HG03060 (cell line): ENCODE measurements around the gene WRAP73.
A peak's percentile ranks its signal among the peaks of the same experiment; 100 is the strongest.
"Not testable (repeated sequence)": the region's sequence is repeated elsewhere in the genome, so short reads cannot be mapped to it uniquely, and the experiment has no call there.

Experiments used
- ATAC-seq: cut with Tn5 transposase; IDR thresholded peaks from one replicate; pipeline ENCODE4 v1.9.1; 2021; ENCODE audit warnings: low read depth, moderate number of reproducible peaks; ENCODE audit not compliant: unreplicated experiment

WRAP73 gene

DNA sequence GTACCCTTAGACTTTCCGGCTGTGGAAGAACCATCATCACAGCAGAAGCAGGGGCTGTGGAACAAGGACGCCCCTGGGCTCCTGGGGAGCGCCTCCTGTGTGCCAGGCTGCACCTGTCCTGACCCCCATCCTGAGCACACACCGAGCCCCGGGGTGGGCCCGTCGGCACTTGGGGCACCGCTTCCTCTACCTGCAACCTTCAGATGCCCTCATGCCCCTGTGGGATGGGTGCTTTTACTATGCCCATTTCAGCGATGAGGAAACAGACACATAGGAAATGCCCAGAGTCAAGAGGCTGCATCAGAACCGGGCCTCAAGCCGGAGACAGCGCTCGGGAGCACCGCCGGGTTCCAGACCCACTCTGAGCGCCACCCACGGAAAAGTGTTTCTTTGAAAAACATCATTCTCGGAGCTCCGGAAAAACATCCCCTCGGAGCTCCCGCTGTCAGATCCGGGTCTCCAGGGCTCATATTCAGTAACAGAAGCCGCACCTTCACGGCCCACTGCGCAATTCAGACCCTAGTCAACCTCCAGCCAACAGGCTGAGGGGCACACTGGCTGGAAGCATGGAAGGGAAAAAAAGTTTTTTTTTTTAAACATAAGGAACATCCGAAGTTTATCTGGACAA lies 17.1 kb downstream of the WRAP73 start:
- ATAC-seq: no peak

DNA sequence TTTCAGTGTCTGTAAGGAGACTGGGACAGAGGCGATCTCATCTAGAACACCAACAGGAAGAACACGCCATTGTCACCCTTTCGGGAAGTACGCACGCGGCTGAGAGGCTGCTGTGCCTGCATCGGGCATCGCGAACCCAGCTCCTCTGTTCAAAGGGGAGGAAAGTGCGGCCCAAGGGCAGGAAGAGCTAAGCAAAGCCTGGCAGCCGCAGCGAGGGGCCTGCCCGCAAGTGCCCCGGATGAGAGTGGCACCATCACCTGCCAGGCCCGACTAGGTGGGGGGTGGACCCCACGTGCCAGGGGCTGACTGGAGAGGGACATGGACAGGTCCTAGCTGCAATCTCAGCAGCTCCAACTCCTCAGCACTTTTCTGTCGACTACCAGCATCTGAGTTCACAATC lies 17.6 kb downstream of the WRAP73 start:
- no peak for ATAC-seq

DNA sequence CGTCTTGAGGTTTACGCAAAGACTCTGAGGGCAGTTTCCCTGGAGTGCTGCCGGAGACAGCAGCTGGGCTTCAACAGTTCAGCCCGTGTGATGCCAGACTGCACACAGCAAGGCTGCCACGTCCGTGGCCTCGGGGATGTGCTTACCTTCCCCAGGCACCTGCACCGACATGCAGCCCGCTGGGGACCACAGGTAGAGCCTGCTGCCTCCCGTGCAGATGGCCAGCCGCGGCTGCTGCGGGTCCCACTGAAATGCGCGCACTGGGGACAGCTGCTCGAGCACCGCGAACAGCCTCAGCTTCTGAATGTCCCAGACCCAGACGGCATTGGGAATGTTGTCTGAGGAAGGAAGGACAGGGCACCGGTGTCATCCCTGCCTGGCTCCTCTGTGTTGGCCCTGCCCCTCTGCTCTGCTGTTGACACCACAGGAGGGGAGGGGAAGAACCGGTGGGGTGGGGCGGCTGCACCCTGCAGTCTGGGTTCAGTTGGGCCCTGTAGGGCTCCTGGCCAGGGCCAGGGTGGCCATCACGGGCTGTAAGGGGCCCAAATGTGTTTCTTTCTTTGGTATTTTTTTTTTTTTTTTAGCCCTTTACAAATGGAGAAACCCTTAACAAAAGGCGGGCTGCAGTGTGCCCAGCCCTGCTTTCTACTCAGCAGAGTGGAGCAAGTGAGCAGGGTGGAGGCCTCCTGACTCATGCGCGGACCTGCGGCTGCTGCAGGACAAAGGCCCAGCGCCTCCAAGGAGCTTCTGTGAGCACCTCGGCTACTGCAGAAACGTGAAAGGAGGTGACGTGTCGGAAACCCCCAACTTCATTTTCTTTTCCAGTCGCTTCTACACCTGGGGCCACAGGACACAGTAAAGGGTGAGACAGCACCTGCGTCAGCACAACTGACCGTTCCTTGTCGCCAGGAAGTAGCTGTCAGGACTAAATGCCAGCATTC lies 18.3 kb downstream of the WRAP73 start:
- ATAC-seq: no peak

DNA sequence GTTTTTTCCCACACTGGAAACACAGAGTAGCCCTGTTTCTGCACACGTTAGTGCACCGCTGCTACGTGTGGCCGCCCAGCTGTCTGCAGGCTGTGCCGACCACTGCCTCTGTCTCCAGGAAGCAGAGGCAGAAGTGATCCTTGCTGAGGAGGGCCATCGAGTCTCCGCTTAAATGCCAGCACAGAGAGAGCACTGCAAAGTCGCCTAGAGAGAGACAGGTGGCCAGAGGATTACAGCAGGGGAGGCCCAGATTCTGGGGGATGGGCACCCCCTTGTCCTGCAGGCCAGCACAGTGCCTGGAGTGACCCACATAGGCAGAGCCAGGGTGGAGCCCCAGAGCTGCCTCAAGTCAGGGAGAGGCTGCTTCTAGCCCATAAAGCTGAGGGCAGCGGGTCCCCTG lies 19.0 kb downstream of the WRAP73 start:
- no peak for ATAC-seq

DNA sequence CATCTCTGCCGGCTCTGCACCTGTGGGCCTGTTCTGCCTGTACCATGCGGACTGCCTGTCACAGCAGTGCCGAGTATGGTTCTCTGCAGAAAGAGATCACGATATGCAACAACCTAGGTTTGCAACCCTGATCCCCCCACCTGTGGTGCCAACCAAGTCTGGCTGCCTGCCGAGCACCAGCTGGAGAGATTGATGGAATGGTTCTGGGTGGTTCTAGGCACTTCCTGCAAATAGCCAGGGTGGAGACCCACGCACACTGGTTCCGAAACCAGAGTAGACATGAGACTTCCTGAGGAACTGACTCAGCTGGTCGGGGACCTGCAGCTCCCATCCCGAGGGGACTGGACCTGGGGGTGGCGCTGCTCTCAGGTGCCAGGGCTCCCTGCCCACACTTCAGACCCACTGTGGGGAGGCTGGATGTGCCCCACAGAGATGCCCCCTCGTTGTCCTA lies 19.7 kb downstream of the WRAP73 start:
- ATAC-seq: no peak

DNA sequence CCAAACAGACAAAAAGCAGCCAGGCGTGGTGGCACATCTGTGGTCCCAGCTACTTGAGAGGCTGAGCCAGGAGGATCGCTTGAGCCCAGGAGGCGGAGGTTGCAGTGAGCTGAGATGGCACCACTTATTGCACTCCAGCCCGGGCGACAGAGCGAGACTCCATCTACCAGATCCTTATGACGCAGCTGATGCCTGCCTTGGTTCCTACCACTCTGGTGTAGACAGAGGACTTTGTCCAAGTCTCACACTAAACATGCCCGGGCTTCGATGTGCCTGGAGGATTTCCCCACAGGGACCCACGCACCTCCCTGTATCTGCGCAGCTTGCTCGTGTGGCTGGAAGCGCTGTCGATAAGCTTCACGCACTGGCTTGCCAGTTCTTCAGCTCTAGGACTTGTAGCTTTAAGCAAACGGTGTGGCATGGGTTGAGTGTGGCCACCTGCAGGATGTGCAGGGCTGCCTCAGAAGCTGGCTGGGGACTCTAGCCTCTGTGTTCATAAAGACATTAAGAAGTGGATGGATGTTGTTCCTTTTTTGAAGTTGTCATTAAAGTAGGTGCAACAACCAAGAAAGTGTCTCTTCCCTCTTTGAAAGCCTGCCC lies 20.2 kb downstream of the WRAP73 start:
- ATAC-seq: no peak

DNA sequence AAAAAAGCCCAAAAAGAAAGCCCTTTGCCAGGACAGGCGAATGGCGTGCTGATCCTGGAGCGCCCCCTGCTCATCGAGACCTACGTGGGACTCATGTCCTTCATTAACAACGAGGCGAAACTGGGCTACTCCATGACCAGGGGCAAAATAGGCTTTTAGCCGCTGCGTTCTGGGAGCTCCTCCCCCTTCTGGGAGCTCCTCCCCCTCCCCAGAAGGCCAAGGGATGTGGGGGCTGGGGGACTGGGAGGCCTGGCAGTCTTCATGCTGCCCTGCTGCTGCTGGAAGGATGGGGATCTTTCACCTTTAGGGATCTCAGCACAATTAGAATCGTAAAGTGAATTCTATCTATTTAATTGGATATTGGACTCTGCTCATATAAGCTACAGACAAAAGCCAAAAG lies 21.5 kb downstream of the WRAP73 start:
- ATAC-seq: no peak

DNA sequence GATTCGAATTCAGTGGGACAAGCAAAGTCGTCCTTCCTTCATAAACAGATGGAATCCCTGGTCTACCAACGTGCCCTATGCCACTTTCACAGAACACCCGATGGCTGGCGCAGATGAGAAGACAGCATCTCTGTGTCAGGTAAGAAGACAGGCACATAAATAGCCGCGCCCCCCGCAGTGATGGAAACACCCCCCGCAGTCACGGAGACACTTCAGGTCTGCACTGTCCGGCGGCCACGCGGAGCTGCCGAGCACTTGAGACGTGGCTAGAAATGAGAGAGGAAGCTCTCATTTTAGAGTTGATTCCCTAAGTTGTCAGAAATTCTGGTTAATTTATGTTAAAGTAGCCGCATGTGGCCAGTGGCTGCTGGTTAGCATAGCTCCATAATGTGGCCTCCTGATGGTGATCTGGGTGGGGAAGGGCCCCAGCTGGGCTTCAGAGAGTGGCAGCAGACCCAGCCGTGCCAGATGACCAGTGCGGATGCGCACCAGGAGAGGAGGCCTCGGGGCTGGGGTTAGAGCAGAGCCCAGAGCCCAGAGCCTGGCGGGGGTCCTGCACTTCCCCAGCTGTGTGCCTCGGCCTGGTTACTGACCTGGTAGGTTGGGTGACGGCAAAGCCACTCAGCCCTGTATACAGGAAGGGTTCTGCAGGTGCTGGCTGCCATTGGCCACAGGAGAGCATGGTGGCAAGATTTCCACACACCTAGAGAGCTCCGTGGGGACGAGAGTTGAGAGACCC lies 22.2 kb downstream of the WRAP73 start:
- no peak for ATAC-seq

DNA sequence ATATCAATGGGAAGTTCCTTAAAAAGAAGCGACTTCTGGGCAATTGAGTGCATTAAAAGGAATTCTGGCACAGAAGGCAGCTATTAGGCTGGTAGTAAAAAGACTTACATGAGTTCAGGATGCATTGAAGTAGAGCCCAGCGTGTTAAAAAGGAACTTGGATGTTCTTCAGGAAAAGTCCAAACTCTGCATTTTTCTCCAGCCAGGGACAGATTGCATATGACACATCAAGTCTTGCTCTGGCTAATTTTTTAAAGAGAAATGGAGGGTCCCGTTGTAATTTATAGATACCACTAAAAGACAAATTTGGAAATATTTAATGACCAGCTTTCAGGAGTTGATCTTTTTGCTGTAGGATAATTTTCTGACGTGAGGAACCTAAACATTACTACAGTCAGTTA lies 23.9 kb downstream of the WRAP73 start:
- no peak for ATAC-seq

DNA sequence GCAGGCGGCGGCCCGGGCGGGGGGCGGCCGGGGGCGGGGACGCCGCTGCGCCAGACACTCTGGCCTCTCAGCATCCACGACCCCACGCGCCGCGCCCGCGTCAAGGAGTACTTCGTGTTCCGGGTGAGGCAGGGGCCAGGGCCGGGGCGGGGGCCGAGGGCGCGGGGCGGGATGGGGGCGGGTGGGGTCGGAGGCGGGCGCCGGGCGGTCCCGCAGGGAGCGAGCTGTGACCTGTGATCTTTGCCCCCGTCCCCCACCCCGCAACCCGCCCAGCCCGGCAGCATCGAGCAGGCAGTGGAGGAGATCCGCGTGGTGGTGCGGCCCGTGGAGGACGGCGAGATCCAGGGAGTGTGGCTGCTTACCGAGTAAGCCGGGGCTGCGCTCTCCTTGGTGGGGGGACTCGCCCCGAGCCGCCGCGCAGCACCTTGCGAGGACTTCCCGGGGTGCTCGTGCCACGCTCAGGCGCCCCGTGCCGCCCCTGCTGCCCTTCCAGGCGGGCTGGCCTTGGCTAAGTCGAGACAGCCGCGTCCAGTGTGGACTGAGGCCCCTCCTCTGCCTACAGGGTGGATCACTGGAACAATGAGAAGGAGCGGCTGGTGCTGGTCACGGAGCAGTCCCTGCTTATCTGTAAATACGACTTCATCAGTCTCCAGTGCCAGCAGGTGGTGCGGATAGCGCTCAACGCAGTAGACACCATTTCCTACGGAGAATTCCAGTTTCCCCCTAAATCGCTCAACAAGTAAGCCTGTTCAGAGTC lies 24.6 kb downstream of the WRAP73 start:
- no peak for ATAC-seq

DNA sequence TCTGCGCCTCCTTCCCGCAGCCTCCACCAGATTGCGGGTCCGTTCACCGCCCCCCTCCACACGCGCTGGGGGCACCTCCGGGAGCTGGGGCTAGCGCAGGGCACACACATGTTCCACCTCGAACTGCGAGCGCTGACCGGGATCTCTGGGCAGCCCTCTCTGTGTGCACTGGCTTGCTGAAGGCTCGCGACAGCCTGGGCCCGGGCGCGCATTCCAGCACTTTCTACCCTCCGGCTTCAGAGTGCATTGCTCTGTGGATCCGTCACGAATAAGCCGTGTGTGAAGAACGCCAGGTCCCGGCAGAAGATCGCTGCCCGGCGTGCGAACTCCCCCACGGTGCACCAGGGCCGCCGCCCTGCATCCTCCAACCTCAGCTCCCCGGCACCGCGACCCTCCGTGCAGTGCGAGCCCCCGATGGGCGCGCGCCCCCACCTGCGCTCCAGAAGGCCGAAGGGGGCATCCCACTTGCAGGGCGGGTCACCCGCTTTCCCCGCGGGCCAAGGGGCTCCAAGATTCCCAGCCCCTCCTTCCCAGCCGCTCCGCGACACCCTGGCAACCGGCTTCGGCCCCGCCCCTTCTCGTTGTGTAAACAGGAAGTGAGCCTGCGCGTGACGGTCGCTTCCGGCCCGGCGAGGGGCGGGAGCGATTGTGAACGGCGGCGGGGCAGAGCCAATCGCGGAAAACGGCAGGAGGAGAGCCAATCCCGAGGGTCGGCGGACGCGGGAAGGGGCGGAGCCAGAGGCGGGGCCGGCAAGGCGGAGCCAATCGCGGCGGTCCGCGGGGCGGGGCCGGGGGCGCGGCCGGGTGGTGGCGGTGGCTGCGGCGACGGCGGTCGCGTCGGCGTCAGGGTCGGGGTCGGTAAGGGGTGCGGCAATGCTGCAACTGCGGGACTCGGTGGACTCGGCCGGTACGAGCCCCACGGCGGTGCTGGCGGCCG lies 25.4 kb downstream of the WRAP73 start, which contains the start of gene TPRG1L:
Gene TPRG1L (plus strand): TSS at position 816 of the 937 bp plus-strand sequence. CDS start 58 bp downstream, at position 874.
- peak; percentile 82 for ATAC-seq

DNA sequence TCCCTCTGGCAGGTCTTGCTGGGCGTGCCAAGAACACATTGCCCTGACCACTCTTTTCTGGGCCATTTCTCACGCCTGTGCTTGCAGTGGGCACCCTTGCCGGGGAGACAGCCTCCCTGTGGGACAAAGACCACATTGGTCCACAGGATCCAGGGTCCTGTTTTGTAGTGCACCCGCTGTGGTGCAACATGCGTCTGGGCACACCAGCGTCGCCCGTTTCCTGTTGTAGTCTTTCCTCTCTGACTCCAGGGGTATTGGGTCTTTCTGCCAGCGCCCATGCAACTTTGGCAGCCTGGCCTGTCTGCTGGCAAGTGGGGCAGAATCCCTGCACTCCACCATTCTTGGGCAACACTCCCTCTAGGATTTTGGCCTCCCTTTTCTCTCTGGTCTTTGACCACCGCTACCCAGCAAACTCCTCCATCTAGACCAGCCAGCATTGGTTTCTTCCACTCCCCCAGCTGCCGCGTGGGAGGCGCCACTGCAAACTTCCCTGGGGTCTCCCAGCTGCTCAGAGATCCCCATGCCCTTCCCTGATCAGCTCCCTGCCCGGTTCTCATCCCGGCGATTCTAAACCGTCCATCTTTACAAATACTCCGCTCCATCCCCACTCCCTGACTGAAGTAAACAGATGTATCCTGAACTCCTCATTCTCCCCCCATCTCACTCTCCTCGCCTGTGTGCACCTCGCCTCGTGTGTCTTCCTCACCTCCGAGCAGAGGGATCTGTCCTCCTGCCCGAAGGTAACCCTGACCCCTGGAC lies 26.3 kb downstream of the WRAP73 start:
- no peak for ATAC-seq

DNA sequence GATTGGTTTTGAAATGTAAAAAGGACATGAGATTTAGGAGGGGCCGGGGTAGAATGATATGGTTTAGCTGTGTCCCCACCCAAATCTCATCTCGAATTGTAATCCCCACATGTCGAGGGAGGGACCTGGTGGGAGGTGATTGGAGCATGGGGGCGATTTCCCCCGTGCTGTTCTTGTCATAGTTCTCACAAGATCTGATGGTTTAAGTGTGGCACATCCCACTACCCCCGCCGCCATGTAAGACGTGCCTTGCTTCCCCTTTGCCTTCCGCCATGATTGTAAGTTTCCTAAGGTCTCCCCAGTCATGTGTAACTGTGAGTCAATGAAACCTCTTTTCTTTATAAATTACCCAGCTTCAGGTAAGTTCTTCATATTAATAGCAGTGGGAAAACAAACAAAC lies 27.8 kb downstream of the WRAP73 start:
- ATAC-seq: not testable (repeated sequence)

DNA sequence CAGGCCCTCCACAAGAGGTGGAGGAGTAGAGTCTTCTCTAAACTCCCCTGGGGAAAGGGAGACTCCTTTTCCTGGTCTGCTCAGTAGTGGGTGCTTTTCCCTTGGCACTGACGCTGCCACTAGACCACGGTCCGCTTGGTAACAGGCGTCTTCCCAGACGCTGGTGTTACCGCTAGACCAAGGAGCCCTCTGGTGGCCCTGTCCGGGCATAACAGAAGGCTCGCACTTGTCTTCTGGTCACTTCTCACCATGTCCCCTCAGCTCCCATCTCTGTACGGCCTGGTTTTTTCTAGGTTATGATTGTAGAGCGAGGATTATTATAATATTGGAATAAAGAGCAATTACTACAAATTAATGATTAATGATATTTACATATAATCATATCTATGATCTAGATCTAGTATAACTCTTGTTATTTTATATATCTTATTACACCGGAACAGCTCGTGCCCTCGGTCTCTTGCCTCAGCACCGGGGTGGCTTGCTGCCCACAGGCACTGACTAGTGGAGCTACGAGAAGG lies 28.7 kb downstream of the WRAP73 start:
- not testable (repeated sequence) for ATAC-seq

DNA sequence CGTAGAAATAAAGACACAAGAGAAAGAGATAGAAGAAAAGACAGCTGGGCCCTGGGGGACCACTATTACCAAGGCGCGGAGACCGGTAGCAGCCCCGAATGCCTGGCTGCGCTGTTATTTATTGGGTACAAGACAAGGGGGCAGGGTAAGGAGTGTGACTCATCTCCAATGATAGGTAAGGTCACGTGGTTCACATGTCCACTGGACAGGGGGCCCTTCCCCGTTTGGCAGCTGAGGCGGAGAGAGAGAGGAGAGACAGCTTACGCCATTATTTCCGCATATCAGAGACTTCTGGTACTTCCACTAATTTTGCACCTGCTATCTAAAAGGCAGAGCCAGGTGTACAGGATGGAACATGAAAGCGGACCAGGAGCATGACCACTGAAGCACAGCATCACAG lies 29.2 kb downstream of the WRAP73 start:
- no peak for ATAC-seq

DNA sequence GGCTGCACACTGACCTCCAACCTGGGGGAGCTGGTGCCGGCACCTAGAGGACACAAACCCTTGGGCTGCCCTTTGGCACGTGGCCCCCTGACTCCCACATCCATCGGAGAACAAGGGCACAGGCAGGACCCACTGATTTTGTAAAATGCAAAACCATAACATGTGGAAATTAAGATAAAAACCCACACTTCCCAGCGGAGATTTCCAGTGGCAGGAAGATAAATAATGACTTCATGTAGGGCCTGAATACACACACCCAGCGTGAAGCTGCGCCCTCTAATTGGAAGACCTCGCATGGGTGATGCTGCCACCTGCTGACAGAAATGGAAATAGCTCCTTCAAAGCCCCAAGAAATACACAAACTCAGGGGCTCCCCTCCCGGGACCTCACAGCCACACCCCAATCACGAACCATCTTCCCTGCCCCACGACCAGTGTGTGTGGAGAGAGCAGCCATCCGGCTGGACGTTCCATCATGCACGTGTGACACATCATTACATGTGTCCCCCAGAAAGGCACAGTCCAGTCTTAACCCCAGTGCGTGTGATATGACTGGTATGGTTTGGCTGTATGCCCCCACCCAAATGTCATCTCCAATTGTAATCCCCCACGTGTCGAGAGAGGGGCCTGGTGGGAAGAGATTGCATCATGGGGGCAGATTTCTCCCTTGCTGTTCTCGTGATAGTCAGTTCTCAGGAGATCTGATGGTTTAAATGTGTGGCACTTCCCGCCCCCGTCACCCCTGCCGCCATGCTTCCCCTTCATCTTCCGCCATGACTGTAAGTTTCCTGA lies 30.8 kb downstream of the WRAP73 start:
- ATAC-seq: no peak

DNA sequence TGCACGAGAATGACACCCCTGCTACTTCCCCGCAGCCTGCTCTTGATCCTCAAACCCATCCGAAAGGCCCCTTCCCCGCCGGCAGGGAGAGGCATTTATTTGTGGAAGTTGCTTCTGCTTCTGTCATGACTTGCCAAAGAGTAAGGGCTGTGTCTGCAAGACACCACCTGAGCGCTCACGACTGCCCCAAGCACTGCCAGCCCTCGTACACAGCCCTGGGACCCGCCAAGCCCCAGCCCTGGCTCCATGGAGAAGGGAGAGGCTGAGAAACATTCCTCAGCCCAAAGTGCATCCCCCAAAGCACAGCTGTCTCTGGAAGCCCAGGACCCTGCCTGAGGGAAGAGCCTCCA lies 31.4 kb downstream of the WRAP73 start:
- no peak for ATAC-seq
